EH (cell line): ENCODE data around the gene APEH.
A peak's percentile ranks its signal among the peaks of the same experiment; 100 is the strongest.
"Not testable (repeated sequence)": the region's sequence is repeated elsewhere in the genome, so short reads cannot be mapped to it uniquely, and the experiment has no call there.

Experiments
- DNase-seq: peaks from one replicate; pipeline ENCODE4 v3.0.0-alpha.2; 2015; ENCODE audit warnings: low read depth

APEH gene

GRCh38 chr3:49668861-49669260 is 5.3 kb upstream of the APEH start:
- peak; percentile 42 for DNase-seq

- DNase-seq, result no peak
Observed at GRCh38 chr3:49669352-49669751, 4.8 kb upstream of the APEH start.

DNA sequence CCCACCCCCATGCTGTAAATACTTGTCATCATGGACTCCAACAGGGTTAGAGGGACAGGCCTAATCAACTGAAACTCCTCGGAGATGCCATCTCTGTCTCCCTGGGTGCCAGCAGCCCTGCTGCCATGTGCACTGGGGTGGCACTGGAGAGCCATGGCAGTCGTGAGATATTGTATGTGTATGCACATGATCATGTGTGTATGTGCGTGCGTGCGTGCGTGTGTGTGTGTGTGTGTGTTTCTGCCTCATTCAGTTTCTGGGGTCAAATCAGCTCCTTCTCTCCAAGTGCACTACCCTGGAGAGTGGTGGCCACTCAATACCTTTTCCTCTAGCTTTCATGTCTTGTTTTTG is 3.2 kb upstream of the APEH start:
- no peak for DNase-seq

GRCh38 chr3:49671291-49672288 is 2.6 kb upstream of the APEH start:
- DNase-seq, result peak; percentile 69

DNA sequence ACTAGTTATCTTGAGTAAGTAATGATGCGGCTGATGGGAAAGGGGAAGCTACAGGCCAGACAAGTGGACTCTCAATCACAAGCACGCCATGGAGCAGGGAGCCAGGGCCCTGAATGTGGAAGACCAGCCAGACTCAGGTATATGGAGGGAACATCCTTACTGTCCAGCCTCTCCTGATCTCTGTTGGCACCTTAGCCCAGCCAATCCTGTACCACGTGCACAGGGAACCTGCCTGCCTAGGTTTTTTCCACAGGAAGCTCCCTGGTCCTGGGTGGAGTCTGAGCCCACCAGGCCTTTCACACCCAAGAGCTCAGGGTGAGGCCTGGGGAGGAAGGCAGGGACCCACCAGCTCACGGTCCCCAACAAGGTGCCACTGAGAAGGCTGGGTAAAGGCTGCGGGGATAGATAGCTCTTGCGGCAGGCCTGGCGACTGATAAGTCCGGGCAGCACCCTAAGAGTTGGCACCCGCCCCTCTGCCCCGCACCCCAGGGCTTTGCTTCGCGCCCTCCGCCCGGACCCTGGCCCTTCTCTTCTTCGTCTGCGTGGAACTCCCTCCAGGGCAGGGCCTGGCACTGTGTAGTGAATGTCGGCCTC is 933 bp upstream of the APEH start:
- no peak for DNase-seq

DNA sequence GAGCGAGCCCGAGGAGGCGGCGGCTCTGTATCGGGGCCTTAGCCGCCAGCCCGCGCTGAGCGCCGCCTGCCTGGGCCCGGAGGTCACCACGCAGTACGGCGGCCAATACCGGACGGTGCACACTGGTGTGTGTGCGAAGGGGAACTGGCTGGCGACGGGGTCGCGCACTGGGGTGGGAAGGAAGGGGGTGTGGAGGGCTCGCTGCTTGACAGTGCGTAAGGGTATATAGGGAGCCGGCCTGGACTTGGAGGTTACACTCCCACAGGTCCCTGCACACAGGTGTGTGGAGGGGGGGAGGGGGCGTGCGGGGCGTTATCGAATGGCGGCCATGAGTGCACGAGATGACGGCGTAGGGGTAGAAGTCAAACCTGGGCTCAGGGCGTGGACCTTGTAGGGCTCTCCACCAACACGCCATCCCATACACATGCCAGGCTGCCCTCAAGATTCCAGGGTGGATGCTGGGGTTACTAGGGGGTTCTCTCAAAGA is 389 bp downstream of the APEH start:
- DNase-seq, result no peak

DNA sequence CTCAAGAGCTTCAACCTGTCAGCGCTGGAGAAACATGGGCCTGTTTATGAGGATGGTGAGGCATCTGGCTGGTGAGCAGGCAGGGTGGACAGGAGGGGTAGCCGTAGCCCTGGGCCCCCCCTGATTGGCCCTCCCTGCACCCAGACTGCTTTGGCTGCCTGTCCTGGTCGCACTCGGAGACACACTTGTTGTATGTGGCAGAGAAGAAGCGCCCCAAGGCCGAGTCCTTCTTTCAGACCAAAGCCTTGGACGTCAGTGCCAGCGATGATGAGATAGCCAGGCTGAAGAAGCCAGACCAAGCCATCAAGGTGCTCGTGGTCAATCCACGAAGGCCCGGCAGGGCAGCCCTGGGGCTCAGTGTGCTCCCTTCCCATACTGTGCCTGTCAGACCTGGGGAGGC is 1.8 kb downstream of the APEH start:
- DNase-seq, result no peak

GRCh38 chr3:49680493-49681231 is 6.5 kb downstream of the APEH start:
- no peak for DNase-seq

DNA sequence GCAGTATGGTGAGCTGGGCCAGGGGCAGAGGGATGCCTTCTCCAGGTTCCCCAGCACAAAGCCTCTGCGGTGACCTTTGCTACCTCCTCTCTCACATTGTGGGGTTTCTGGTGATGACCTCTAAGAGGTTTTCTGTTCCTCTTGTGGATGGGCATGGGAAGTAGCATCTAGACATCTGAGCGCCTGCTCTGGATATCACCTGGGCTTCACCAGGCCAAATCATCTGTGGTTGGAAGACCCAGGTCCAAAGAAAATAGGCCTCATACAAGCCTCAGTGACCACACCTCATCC is 7.0 kb downstream of the APEH start:
- DNase-seq, result no peak

DNA sequence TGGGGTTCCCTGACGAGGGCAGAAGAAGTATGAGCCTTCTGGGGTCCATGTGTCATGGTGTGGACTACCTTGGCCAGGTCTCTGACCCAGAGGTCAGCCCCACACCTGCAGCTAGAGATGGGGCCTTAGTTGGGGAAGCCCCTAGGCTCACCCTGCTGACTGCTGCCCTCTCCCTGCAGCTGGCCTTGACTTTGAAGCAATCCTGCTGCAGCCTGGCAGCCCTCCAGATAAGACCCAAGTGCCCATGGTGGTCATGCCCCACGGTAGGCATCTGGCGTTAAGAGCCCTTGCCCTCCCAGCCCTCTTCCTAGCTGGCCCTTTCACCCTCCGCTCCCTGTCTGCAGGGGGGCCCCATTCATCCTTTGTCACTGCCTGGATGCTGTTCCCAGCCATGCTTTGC is 7.4 kb downstream of the APEH start:
- no peak for DNase-seq

- DNase-seq, result no peak
Observed at GRCh38 chr3:49683162-49683561, 9.0 kb downstream of the APEH start.

GRCh38 chr3:49684453-49684852 is 10.3 kb downstream of the APEH start:
- not testable (repeated sequence) for DNase-seq

GRCh38 chr3:49685103-49685502 is 11.0 kb downstream of the APEH start:
- not testable (repeated sequence) for DNase-seq

DNA sequence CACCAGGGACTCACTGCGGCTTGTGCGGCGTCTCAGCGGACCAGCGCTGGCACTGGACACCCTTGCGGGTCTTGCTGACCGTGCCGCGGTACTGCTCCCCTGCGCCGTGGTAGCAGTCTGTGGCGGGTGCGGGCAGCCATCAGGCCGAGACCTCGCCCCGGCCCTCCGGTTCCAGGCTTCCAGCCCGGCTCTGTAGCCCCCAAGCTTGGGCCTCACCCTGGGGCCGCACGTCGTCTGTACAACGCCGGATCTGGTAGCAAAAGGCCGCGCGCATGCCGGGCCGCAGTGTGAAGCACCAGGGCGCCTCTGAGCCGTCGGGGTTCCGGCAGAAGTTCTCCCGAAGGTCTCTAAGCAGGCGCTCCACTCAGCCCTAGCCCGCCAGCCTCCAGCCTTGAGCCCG is 11.7 kb downstream of the APEH start:
- not testable (repeated sequence) for DNase-seq

DNA sequence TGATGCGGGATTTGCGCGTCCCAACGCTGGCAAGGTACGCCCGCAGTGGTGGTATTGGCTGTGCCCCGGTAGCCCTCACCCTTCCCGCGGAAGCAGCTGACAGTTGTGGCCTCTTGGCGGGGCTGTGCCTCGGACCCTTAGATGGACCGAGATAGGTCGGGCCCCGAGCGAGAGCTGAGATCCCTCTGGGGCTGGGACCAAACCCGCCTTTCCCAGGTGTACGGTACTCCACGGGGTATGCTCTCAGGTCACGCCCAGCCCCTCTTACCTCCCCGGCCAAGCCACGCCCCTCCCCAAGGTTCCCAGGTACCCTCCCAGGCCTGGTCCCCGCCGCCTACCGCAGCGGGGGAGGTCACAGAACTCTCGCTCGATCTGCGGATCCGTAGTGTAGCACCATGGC is 12.2 kb downstream of the APEH start:
- not testable (repeated sequence) for DNase-seq

- peak; percentile 63 for DNase-seq
Observed at GRCh38 chr3:49686769-49687423, 12.7 kb downstream of the APEH start.

DNA sequence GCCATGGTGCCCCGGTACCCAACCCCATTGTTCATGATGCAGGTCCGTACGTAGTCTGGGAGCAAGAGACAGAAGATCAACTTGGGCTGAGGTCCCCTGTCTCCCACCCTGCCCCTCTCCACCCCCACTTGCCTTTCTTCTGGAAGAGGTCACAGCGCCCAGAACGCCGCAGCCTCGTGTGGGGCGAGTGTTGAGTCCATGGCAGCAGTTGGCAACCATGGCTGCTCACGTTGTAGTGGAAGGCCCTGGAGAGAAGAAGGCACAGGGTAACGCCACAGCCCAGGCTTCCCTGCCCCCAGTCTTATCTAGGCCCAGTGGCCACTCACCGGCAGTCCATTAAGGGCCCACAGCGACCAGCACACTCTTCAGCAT is 13.3 kb downstream of the APEH start:
- DNase-seq, result not testable (repeated sequence)

DNA sequence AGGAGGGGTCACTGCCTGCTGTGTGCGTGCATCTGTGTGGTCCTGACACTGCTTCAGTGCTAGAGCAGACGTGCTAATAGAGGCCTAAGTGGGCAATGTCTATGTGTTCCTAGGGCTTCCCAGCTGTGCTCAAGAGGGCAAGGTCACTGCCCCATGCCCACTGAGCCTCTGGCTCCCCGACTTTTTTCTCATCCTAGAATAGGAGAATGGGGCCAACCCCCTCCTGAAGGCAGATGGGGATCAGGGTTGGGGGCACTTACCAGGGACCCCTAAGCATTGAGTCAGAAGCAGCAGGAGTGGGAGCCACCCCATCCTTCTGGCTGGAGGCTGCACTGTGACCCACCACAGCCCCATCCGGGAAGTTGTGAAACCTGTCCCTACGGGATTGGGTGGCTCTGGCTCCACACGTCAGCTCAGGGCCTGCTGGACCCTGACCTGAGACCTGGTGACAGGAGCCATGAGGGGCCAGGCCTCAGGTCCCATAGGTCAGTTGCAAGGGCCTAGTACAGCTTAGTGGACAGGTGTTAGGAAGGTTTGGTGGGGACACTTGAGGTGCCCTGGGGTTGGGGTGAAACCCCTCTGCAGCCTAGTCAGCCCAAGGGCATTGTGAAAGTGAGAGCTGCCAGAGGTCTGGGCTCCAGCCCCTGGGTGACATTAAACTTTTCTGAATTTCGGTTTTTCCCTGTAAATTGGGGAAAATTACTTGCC is 14.3 kb downstream of the APEH start:
- DNase-seq, result not testable (repeated sequence)

DNA sequence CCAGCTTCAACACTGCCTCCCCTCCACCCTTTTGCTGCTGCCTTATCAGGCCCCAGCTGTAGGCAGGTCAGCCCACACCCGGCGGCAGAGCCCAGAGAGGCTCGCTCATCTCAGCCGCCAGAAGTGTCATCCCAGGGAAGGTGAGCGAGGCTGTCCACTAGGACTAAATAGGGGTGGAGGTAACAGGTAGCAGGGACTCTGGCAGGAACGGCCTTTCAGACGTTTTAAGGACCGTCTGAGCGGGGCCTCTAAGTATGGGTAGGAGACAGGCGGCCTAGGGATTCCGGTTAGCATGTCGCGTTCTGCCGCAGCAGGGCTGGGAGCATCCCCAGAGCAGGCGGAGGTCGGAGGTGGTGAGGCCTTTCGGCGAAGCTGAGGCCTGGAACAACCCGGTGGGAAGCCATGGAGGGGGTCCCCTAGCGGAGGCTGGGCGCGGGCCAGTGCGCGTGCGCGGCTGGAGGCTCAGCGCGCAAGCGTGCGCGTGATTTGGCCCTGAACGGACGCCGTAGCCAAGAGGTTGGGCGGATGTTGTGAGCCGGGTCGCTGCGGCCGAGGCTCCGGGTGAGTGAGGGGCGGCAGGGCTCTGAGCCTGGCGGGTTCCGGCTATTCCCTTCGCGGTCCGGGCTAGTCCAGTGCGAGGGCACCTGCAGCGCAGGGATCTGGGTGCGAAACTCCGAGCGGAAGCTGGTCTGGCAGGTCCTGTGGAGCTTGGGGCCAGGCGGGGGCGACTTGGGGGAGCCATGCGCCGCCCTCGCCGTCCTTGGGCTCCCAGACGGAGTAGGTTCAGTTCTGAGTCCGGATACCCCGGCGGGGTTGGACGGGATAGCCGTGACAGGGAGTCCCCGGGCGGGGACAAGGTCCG is 15.1 kb downstream of the APEH start, which contains the start of the genes MST1 and RNF123:
MST1 (minus strand) TSS at position 429 of the 862 bp plus-strand sequence. CDS start 783 bp downstream, outside the sequence.
RNF123 (plus strand) TSS at position 512 of the 862 bp plus-strand sequence. CDS start 1,609 bp downstream, outside the sequence.
- peak; percentile 89 for DNase-seq

- DNase-seq, result not testable (repeated sequence)
Observed at GRCh38 chr3:49689908-49690624, 15.9 kb downstream of the APEH start.
